Measurements from ENCODE around the gene ACTG1.

DNA sequence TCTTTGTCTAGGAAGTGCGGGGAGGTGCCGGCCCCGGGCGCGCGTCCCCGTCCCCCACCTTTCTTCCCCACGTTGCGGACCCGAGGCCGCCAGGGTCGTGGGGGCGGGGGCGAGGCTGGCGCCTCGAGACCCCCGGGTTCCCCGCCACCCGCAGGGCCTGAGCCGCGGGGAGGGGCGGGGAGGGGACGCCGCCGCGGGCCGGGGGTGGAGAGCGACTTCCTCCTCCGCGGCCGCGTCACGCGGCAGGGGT, 1.8 kb upstream of the ACTG1 start:
- TF ChIP-seq SP1 (IDR thresholded peaks at IDR 0.05) (no peak), FOXM1 (IDR thresholded peaks at IDR 0.05; ENCODE audit: borderline replicate concordance) (no peak), TARDBP (IDR thresholded peaks at IDR 0.05) (no peak), SUZ12 (IDR thresholded peaks at IDR 0.05) (no peak), HDGF (IDR thresholded peaks at IDR 0.05; ENCODE audit: borderline replicate concordance) (no peak), ZNF384 (IDR thresholded peaks at IDR 0.05) (no peak), LEF1 (IDR thresholded peaks at IDR 0.05; ENCODE audit: borderline replicate concordance) (no peak), ELF4 (IDR thresholded peaks at IDR 0.05) (no peak), ARNT (IDR thresholded peaks at IDR 0.05) (no peak), NFRKB (IDR thresholded peaks at IDR 0.05) (no peak), L3MBTL2 (conservative IDR thresholded peaks at IDR 0.05) (no peak), BHLHE40 (IDR thresholded peaks at IDR 0.05; ENCODE audit: borderline replicate concordance) (no peak)
- TF ChIP-seq, protein P1, sequence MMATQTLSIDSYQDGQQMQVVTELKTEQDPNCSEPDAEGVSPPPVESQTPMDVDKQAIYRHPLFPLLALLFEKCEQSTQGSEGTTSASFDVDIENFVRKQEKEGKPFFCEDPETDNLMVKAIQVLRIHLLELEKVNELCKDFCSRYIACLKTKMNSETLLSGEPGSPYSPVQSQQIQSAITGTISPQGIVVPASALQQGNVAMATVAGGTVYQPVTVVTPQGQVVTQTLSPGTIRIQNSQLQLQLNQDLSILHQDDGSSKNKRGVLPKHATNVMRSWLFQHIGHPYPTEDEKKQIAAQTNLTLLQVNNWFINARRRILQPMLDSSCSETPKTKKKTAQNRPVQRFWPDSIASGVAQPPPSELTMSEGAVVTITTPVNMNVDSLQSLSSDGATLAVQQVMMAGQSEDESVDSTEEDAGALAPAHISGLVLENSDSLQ (IDR thresholded peaks at IDR 0.05), result no peak

All from HEK293T (cell line).